ENCODE results near the gene PDIA5.
"Not testable (repeated sequence)": the region's sequence is repeated elsewhere in the genome, so short reads cannot be mapped to it uniquely, and the experiment has no call there.

Gene PDIA5

DNA sequence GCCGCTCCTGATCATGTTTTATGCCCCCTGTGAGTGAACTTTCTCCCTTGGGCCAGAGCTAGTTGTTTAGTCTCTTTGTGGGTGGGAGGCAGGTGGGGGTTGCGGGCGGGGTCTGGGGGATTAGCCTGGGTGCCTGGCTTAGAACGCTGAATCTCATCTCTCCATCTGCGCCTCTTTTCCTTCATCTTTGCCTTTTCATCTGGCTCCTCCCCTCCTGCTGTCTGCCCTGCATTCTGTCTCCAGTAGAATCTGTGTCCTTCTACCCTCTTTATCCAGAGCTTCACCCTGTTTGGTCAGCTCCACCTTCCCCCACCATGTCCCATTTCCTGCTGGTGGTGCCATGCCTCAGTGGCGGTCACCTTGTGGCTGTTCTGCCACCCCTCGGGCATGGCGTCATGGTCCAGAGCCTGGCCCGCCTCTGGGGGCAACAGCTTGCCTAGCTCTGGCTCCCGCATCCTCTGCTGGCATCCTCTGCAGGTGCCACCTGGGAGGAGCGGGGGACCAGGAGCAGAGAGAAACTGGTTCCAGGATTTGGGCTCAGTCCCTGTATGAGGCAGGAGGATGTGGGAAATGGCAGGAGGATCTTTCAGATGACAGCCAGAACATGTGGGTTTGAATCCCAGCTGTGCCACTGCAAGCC is 44.3 kb downstream of the PDIA5 start:
- Histone ChIP-seq H3K36me3 (ENCODE audit: control insufficient read depth, insufficient read depth, low read length) (peaks cover 26% of the 10 kb centered on the region), H3K27me3 (replicated peaks; ENCODE audit: control insufficient read depth, insufficient read depth, low read length) (no peaks in the 10 kb centered on the region), H3K4me3 (replicated peaks; ENCODE audit: low read depth, low read length) (no peak overlapping the region)
- TF ChIP-seq, protein P1, sequence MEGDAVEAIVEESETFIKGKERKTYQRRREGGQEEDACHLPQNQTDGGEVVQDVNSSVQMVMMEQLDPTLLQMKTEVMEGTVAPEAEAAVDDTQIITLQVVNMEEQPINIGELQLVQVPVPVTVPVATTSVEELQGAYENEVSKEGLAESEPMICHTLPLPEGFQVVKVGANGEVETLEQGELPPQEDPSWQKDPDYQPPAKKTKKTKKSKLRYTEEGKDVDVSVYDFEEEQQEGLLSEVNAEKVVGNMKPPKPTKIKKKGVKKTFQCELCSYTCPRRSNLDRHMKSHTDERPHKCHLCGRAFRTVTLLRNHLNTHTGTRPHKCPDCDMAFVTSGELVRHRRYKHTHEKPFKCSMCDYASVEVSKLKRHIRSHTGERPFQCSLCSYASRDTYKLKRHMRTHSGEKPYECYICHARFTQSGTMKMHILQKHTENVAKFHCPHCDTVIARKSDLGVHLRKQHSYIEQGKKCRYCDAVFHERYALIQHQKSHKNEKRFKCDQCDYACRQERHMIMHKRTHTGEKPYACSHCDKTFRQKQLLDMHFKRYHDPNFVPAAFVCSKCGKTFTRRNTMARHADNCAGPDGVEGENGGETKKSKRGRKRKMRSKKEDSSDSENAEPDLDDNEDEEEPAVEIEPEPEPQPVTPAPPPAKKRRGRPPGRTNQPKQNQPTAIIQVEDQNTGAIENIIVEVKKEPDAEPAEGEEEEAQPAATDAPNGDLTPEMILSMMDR (IDR thresholded peaks at IDR 0.05; ENCODE audit: insufficient read depth, low read length, poor library complexity, severe bottlenecking), result no peak
- DNase-seq (ENCODE audit: extremely low read depth, insufficient read length), result no peak

DNA sequence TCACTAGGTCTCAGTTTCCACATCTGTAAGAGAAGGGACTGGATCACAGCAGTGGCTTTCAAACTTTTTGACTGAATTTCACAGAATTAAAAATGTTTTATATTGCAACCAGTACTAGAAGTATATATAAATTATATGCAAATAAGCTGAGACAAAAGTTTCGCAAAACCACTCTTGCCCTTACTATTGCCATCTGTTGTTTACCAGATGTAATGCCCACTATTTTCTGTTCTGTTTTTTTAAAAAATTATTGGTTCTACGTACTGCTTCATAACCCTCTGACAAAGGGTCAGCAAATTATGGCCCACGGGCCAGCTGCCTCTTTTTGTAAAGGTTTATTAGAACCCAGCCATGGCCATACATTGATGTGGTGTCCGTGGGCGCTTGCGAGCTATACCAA is 44.8 kb downstream of the PDIA5 start:
- no peak for DNase-seq (ENCODE audit: extremely low read depth, insufficient read length)
- TF ChIP-seq, protein P1 (IDR thresholded peaks at IDR 0.05; ENCODE audit: insufficient read depth, low read length, poor library complexity, severe bottlenecking), result no peak
- Histone ChIP-seq H3K4me3 (replicated peaks; ENCODE audit: low read depth, low read length) (no peak overlapping the region), H3K27me3 (replicated peaks; ENCODE audit: control insufficient read depth, insufficient read depth, low read length) (no peaks in the 10 kb centered on the region), H3K36me3 (ENCODE audit: control insufficient read depth, insufficient read depth, low read length) (peaks cover 23% of the 10 kb centered on the region)

- no peak overlapping the region for H3K4me3 ChIP-seq (replicated peaks; ENCODE audit: low read depth, low read length)
- peaks cover 23% of the 10 kb centered on the region for H3K36me3 ChIP-seq (ENCODE audit: control insufficient read depth, insufficient read depth, low read length)
- TF ChIP-seq, protein P1 (IDR thresholded peaks at IDR 0.05; ENCODE audit: insufficient read depth, low read length, poor library complexity, severe bottlenecking), result no peak
- H3K27me3 ChIP-seq (replicated peaks; ENCODE audit: control insufficient read depth, insufficient read depth, low read length), result no peaks in the 10 kb centered on the region
- DNase-seq (ENCODE audit: extremely low read depth, insufficient read length), result no peak
Measured at GRCh38 chr3:123112232-123112631, 45.4 kb downstream of the PDIA5 start.

GRCh38 chr3:123112656-123113055 is 45.8 kb downstream of the PDIA5 start:
- H3K36me3 ChIP-seq (ENCODE audit: control insufficient read depth, insufficient read depth, low read length), result peaks cover 23% of the 10 kb centered on the region
- not testable (repeated sequence) for H3K4me3 ChIP-seq (replicated peaks; ENCODE audit: low read depth, low read length); H3K27me3 ChIP-seq (replicated peaks; ENCODE audit: control insufficient read depth, insufficient read depth, low read length); DNase-seq (ENCODE audit: extremely low read depth, insufficient read length)

DNA sequence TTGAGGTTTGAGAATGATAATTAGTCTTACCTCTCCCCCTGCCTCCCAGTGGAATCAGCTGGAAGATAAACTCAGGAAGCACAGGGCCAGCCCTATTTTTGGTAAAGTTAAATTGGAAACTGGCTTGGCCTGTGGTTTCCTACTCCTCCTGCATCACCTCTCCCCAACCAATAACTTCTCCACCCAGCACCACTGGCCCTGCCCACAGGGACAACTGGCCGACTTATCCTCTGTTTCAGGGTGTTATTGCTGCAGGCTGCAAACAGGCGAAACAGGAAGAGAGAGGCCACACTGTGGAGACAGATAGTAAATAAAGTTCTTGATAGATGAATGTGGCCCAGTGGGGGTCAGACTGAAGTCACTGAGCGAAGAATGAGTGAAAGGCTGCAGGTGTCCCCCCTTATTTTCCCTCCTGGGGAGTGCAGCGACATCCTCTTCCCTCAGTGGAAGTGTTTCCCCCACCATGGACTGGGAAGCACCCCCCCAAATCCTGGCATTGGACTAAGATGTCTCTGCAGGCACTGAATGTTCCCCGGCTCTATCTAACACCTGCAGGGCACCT is 47.1 kb downstream of the PDIA5 start:
- TF ChIP-seq, protein P1 (IDR thresholded peaks at IDR 0.05; ENCODE audit: insufficient read depth, low read length, poor library complexity, severe bottlenecking), result no peak
- H3K4me3 ChIP-seq (replicated peaks; ENCODE audit: low read depth, low read length), result no peak overlapping the region
- no peak for DNase-seq (ENCODE audit: extremely low read depth, insufficient read length)

GRCh38 chr3:123116116-123116515 is 49.3 kb downstream of the PDIA5 start:
- DNase-seq (ENCODE audit: extremely low read depth, insufficient read length), result no peak
- no peak overlapping the region for H3K4me3 ChIP-seq (replicated peaks; ENCODE audit: low read depth, low read length)
- TF ChIP-seq, protein P1 (IDR thresholded peaks at IDR 0.05; ENCODE audit: insufficient read depth, low read length, poor library complexity, severe bottlenecking), result no peak
- no peaks in the 10 kb centered on the region for H3K27me3 ChIP-seq (replicated peaks; ENCODE audit: control insufficient read depth, insufficient read depth, low read length)
- H3K36me3 ChIP-seq (ENCODE audit: control insufficient read depth, insufficient read depth, low read length), result peaks cover 22% of the 10 kb centered on the region

More for the DNA sequence above, 47.1 kb downstream of the PDIA5 start:
- H3K27me3 ChIP-seq (replicated peaks; ENCODE audit: control insufficient read depth, insufficient read depth, low read length), result no peaks in the 10 kb centered on the region
- H3K36me3 ChIP-seq (ENCODE audit: control insufficient read depth, insufficient read depth, low read length), result peaks cover 22% of the 10 kb centered on the region

Measured in GM06990 (cell line).